ENCODE results near the gene CCDC116. TPM values are rescaled to one million over a fixed set of nuclear protein-coding genes. Genes with fewer than 3 reads are reported as not detected.

The CCDC116 gene
- total and polyA plus RNA-seq, 7 donors = 0.07 to 0.32 (median 0.17) TPM

GRCh38 chr22:21684492-21685163 lies 52.1 kb downstream of the CCDC116 start:
- H3K9me3 ChIP-seq = no peaks in the 10 kb centered on the region
- 89 to 93% (median 91%) methylated on average over 19 of the region's 19 CpGs for WGBS, 3 donors
- H3K27ac ChIP-seq = no peak overlapping the region
- no peak for ATAC-seq
- H3K4me3 ChIP-seq = no peak overlapping the region
- no peak for TF ChIP-seq CTCF (IDR thresholded peaks at IDR 0.05)
- no peaks in the 10 kb centered on the region for H3K4me1 ChIP-seq
- no peak for DNase-seq
- peaks cover 0 to 90% of the 10 kb centered on the region in 2 donors for H3K36me3 ChIP-seq (ENCODE audit: insufficient read depth in 1 of 2, low read depth in 1 of 2)
- intact Hi-C loops (cut with DNase I) = no loop called here
- no peaks in the 10 kb centered on the region for H3K27me3 ChIP-seq (ENCODE audit: insufficient read depth in 3 of 3, low read length in 2 of 3)

- TF ChIP-seq CTCF (IDR thresholded peaks at IDR 0.05) = no peak
- intact Hi-C loops (cut with DNase I) = no loop called here
These were observed 52.6 kb downstream of the CCDC116 start for GRCh38 chr22:21685164-21685513.

GRCh38 chr22:21686193-21686608 lies 53.6 kb downstream of the CCDC116 start:
- Histone ChIP-seq H3K9me3 (no peaks in the 10 kb centered on the region), H3K4me3 (no peak overlapping the region), H3K4me1 (no peaks in the 10 kb centered on the region), H3K27me3 (ENCODE audit: insufficient read depth in 3 of 3, low read length in 2 of 3) (no peaks in the 10 kb centered on the region), H3K36me3 (ENCODE audit: insufficient read depth in 1 of 2, low read depth in 1 of 2) (peaks cover 0 to 91% of the 10 kb centered on the region in 2 donors), H3K27ac (no peak overlapping the region)
- 92 to 98% (median 92%) methylated on average over 8 of the region's 8 CpGs for WGBS, 3 donors
- DNase-seq (no peak), ATAC-seq (no peak)
- TF ChIP-seq CTCF (IDR thresholded peaks at IDR 0.05) = no peak
- intact Hi-C loops (cut with DNase I) = no loop called here

More at GRCh38 chr22:21685164-21685513, 52.6 kb downstream of the CCDC116 start:
- no peak for DNase-seq
- no peak for ATAC-seq
- 73 to 82% (median 81%) methylated on average over 7 to 8 of the region's 8 CpGs for WGBS, 3 donors
- no peaks in the 10 kb centered on the region for H3K27me3 ChIP-seq (ENCODE audit: insufficient read depth in 3 of 3, low read length in 2 of 3)
- no peak overlapping the region for H3K27ac ChIP-seq
- H3K36me3 ChIP-seq (ENCODE audit: insufficient read depth in 1 of 2, low read depth in 1 of 2) = peaks cover 0 to 90% of the 10 kb centered on the region in 2 donors
- no peaks in the 10 kb centered on the region for H3K4me1 ChIP-seq
- H3K9me3 ChIP-seq = no peaks in the 10 kb centered on the region
- H3K4me3 ChIP-seq = no peak overlapping the region

Other genes starting within 250 kb of the CCDC116 start
- gene RIMBP3B, start 249.0 kb upstream of the CCDC116 start, total RNA-seq = under 1 TPM in 1 of 4 donors, not detected in 3; 0.08 TPM
- gene RIMBP3B, start 249.0 kb upstream of the CCDC116 start, polyA plus RNA-seq = under 1 TPM in 1 of 3 donors, not detected in 2; 0.01 TPM
- gene HIC2, start 215.4 kb upstream of the CCDC116 start, total RNA-seq = 1 to 10 TPM; 1.8 to 3.2 (median 2.3) TPM
- 1 to 10 TPM in 2 of 3 donors, under 1 TPM in 1; 0.94 to 2.2 (median 1.2) TPM for gene HIC2, start 215.4 kb upstream of the CCDC116 start, polyA plus RNA-seq
- gene TMEM191C, start 165.4 kb upstream of the CCDC116 start, total RNA-seq = under 1 TPM in 1 of 4 donors, not detected in 3; 0.34 TPM
- under 1 TPM; 0.01 to 0.07 (median 0.06) TPM for gene TMEM191C, start 165.4 kb upstream of the CCDC116 start, polyA plus RNA-seq
- not detected for gene RIMBP3C, start 81.3 kb upstream of the CCDC116 start, total RNA-seq
- gene RIMBP3C, start 81.3 kb upstream of the CCDC116 start, polyA plus RNA-seq = under 1 TPM; 0.01 to 0.04 (median 0.04) TPM
- gene UBE2L3, start 65.0 kb upstream of the CCDC116 start, total RNA-seq = 10 to 100 TPM; 44.9 to 57.3 (median 53.1) TPM
- gene UBE2L3, start 65.0 kb upstream of the CCDC116 start, polyA plus RNA-seq = 100 to 1,000 TPM in 1 of 3 donors, 10 to 100 TPM in 2; 51.4 to 144 (median 89.9) TPM
- gene YDJC, start 2.7 kb upstream of the CCDC116 start, total RNA-seq = 1 to 10 TPM; 2.4 to 5.4 (median 3.3) TPM
- 1 to 10 TPM; 3.6 to 5.8 (median 4.0) TPM for gene YDJC, start 2.7 kb upstream of the CCDC116 start, polyA plus RNA-seq
- 10 to 100 TPM in 3 of 4 donors, 1 to 10 TPM in 1; 6.9 to 13.0 (median 11.6) TPM for gene SDF2L1, start 9.5 kb downstream of the CCDC116 start, total RNA-seq
- gene SDF2L1, start 9.5 kb downstream of the CCDC116 start, polyA plus RNA-seq = 10 to 100 TPM; 16.8 to 53.5 (median 26.0) TPM
- gene PPIL2, start 33.3 kb downstream of the CCDC116 start, total RNA-seq = 10 to 100 TPM; 19.3 to 31.6 (median 21.6) TPM
- gene PPIL2, start 33.3 kb downstream of the CCDC116 start, polyA plus RNA-seq = 10 to 100 TPM; 15.6 to 24.7 (median 17.4) TPM
- 10 to 100 TPM in 2 of 4 donors, 1 to 10 TPM in 2; 2.9 to 21.9 (median 10.3) TPM for gene YPEL1, start 103.0 kb downstream of the CCDC116 start, total RNA-seq
- 1 to 10 TPM in 2 of 3 donors, under 1 TPM in 1; 0.72 to 4.6 (median 3.8) TPM for gene YPEL1, start 103.0 kb downstream of the CCDC116 start, polyA plus RNA-seq
- 100 to 1,000 TPM in 1 of 4 donors, 10 to 100 TPM in 3; 78.3 to 101 (median 96.9) TPM for gene MAPK1, start 234.9 kb downstream of the CCDC116 start, total RNA-seq
- gene MAPK1, start 234.9 kb downstream of the CCDC116 start, polyA plus RNA-seq = 10 to 100 TPM; 11.0 to 64.1 (median 14.8) TPM